GM11168 (cell line): ENCODE data around the gene CD80.
"Not testable (repeated sequence)": the region's sequence is repeated elsewhere in the genome, so short reads cannot be mapped to it uniquely, and the experiment has no call there.

Experiments
- in situ Hi-C: fragments of 300-500 bp; cut with MboI; formaldehyde crosslinking; loops from one replicate; pipeline ENCODE4 v1.12.0; 2022; ENCODE audit warnings: low sequenced_read_pairs; ENCODE audit not compliant: unreplicated experiment

CD80 gene

DNA sequence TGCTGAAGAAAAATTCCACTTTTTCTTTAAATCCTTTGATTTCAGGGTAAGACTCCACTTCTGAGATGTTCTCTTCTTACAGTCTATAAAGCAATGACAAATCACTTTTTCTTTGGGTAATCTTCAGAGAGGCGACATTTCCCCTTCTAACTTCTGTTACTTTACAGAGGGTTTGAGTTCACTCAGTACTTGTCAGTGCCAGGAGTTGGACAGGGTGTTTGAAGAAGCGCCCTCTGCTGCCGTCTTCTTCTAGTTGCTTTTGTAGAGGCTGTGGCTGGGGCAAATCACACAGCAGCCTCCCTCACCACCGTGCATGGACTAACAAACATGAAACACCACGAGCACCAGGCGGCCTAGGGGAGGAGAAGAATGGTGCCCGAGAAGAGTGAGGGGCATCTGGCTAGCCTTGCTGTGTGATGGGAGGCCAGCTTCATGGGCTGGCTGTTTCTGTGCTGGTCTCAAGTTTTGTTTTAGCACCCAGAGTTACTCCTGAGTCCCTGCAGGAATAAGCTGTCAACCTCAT, at the start of gene CD80:
Gene CD80 (minus strand): TSS at position 174 of the 523 bp plus-strand sequence. CDS start 1,886 bp downstream, outside the sequence.
- in situ Hi-C loops: no loop called here

GRCh38 chr3:119608405-119609000, 49.1 kb upstream of the CD80 start:
- in situ Hi-C loops: no loop called here

DNA sequence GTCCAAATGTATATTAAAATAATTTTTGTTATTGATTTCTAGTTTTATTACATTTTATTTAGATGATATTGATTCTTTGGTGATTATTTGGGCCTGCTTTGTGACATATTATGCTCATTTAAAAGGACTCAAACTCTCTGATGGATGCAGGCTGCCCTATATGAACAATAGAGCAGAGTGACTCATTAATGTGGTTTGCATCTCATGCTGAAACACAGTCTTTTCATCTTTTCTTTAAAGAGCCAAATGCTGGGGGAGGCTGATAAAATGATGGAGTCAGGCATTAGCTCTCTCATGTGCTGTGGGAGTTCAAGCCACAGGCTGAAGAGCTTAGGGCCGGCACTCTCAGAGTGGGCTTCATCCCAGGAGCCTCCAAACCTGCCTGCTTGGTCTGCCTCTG, 45.5 kb upstream of the CD80 start:
- in situ Hi-C loops: no loop called here

DNA sequence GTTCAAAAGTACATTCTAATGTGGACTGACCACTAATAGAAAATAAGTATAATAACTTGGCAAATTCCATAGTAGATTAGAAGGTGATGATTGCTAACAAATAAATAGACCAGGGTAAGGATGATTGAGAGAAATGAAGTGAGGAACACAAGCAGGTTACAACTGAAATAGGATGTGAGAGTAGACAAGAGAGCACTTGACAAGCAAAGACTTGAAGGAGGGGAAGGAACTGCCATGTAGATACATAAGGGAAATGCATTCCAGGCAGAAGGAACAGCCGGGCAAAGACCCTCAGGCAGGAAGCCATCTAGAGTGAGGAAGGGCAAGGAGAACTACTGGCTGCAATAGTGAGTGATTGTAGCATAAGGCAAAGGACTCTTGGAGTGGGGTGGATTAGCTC, 43.3 kb upstream of the CD80 start:
- in situ Hi-C loops: no loop called here

DNA sequence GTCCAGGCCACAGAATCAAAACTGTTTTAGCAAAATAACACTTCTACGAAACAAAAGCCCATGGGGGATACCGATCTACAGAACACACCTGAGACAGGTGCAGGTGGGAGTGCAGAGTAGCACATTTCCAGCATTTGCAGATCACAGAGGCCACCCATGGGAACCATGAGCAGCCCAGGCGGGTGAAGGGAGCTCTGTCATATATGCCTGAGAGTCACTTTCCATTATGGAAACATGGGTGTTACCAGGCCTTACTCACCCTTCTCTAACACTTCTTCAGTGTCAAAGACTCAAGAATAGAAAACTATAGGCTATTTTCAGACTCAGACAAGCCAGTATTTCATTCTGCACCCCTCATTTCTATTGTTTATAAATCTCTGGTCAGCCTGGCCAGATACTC, 41.7 kb upstream of the CD80 start:
- in situ Hi-C loops: no loop called here

DNA sequence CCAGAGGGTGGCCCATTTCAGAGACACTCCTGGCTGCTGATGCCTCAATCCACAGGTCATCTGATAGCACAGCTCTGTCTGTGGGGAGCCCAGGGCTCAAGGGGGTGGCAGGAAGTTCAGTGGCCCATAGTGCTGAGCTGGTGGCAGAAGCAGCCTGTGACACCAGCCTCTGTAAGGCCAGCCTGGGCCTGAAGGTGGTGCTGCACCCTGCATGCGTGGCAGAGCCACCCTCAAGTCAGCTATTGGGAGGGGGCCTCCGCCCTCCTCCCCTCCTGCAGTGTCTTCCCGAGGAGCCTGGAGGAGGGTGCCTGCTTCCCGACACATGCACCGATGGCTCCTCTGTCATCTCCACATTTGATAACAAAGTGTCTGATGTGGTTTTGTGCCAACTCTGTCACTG, 41.3 kb upstream of the CD80 start:
- in situ Hi-C loops: no loop called here

- in situ Hi-C loops: no loop called here
Observed at GRCh38 chr3:119599558-119600174, 40.3 kb upstream of the CD80 start.

GRCh38 chr3:119598410-119599098, 39.1 kb upstream of the CD80 start:
- in situ Hi-C loops: no loop called here

GRCh38 chr3:119597548-119598288, 38.3 kb upstream of the CD80 start, which contains the start of gene PLA1A:
Gene PLA1A (plus strand): TSS chr3:119597885. CDS start chr3:119597914, 29 bp downstream.
- in situ Hi-C loops: no loop called here

DNA sequence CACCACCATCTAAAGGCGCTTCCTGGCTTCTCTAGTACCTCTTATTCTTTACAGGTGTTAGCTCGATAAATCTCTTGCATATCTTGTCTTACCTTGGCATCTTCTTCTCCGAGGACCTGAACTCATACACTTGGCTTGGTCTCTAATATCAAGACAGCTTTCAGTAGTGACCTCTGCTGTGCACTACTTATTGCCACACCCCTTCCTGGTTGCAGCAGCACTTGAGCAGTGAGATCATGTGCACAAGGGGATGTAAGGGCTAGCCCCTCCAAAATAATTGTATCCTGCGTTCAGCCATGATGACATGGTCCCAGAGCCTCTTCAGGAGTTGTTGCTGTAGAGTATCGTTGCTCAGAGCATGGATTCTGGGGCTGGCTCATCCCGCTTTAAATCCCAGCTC, 37.0 kb upstream of the CD80 start:
- in situ Hi-C loops: no loop called here

DNA sequence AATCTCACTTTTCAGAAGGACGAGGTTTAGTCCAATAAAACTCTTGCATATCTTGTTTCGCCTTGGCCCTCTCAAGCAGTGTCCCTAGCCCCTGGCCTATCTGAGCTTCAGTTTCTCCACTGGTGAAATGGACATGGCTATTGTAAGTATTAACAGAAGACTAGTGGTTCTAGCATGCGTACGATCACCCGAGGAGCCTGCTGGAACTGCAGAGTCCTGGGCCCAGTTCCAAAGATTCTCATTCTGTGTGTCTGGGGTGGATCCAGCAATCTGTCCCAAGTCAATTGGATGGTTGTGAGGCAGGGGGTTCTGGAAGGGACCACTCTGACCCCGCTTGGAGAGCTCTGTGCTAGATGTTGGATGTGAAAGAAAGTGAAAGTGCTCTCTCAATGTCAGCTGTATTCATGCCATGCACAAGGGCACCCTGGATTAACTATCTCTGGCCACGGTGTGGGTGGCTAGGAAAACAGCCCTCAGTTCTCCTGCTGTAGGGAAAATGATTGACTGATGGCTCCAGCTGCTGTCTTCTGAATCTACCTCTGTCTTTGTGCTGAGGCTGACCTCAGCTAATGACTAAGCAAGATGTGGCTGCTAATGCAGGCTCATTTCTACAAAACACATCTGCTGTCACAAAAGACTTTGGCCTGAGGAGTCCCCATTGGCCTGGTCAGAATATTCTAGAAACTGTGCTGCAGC, 36.4 kb upstream of the CD80 start:
- in situ Hi-C loops: no loop called here

- in situ Hi-C loops: not testable (repeated sequence)
Observed at GRCh38 chr3:119594929-119595328, 35.5 kb upstream of the CD80 start.

DNA sequence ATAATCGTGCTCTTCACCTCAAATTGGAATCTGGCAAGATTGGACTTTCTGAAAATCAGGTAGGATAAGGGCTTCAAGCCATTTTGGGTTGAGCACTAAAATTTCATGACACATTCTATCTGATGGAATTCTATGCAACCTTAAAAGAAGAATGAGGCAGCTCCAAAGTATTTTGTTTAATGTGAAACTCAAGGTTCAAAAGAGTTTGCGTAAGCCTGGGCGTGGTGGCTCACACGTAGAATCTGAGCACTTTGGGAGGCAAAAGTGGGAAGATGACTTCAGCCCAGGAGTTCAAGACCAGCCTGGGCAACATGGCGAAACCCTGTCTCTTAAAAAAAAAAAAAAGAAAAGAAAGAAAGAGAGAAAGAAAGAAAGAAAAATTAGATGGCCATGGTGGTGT, 34.7 kb upstream of the CD80 start:
- in situ Hi-C loops: no loop called here

DNA sequence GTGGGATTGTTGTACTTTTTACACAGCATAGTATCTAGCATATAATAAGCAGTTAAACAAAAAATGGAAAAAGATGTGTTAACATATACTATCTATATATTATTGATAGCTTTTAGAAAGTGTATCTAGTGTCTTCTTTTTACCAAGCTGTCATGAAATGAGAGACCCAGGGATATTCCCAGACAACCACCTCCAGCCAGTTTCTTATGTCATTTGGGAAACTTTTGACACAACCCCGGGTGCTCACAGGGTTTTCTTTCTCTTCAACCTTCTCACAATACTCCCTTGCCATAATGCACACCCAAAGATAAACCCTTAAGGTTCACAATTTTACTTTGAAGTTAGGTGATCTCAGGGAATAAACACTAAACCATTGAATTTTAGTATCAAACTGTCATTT, 33.4 kb upstream of the CD80 start:
- in situ Hi-C loops: no loop called here

DNA sequence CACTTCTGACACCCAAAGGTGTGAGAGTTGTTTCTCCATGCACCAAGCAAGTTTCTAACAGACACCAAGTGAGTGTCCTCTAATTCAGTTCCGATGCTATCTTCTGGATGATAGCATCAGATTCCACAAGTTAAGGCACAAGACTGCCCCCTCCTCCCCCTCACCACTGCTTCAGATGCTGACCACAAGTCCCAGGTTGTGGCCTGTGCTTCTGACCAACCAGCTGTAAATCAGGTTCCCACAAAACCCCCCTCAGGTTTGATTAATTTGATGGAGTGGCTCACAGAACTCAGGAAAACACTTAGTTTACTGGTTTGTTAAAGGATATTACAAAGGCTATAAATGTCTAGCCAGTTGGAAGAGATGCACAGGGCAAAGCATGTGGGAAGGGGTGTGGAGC, 31.3 kb upstream of the CD80 start:
- in situ Hi-C loops: no loop called here

DNA sequence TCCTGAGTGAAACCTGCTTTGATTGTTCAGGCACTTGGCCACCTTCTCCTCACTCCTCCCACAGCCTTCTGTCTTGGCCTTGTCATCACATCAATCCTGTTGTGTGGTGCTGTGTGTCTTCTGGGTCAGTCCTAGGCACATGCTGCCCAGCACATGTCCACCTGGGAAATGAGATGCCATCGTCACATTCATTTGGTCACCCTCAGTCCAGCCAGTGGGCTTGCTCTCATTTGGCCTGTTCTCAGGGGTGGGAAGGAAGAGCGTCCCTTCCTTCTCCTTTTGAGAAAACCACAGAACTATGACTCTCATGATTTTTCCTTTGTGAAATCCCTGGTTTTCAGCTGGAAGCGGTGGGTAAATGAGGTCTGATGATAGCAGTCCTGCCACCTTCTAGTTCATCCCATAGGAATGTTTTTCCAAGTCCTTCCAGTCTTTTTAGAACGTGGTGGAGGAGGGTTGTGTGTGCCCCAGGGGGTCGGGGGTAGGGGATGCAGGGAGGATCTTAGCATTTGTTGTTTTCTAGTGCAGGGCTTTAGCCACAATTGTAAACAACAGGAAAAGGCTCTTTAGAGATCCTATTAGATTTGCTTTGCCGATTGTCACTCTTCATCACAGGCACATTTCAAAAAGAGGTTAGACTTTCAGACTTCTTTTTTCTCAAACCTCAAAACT, 29.8 kb upstream of the CD80 start:
- in situ Hi-C loops: no loop called here

DNA sequence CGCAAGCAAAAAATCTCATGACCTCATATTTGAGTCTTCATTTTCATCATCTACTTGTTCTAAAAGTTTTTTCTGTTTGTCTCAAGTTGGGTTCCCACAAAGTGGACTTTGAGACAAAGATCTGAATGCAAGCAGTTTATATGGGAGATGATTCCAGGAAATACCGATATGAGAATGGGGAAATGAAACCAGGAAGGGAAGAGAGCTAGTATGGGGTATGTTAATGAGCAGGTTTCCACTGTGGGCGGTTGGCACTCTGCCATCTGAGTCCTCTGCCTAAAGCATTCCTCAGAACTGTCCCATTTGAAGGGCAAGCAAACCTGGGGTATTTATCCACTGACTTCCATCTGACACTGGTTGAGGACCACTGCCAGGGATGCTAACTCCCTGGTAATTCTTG, 28.7 kb upstream of the CD80 start:
- in situ Hi-C loops: no loop called here

- in situ Hi-C loops: no loop called here
Observed at GRCh38 chr3:119586733-119587172, 27.3 kb upstream of the CD80 start.

GRCh38 chr3:119585856-119586570, 26.6 kb upstream of the CD80 start:
- in situ Hi-C loops: no loop called here
